H1 (cell line): ENCODE data around the gene KLHL40.

ENCODE experiments used
- CTCF ChIP-seq, 3 experiments: IDR thresholded peaks; 1 replicate in 2 of 3; 2 replicates in 1 of 3; pipeline versions ENCODE4 v1.5.1 to v1.6.1; 2011; ENCODE audit warnings: low read length in 3 of 3, mild to moderate bottlenecking in 3 of 3, inconsistent platforms in 2 of 3, low read depth in 1 of 3, moderate library complexity in 1 of 3; ENCODE audit not compliant: insufficient read depth in 1 of 3; ENCODE audit errors: control extremely low read depth in 1 of 3
- EZH2 ChIP-seq: fragments of 200-600 bp; sonication (generic); IDR thresholded peaks from 2 replicates; pipeline ENCODE4 v1.7.1; 2012; ENCODE audit warnings: low read depth, mild to moderate bottlenecking, moderate library complexity, low read length, inconsistent platforms; ENCODE audit not compliant: severe bottlenecking
- MAX ChIP-seq: IDR thresholded peaks from 2 replicates; pipeline ENCODE4 v1.6.1; 2012; ENCODE audit warnings: inconsistent platforms
- RNF2 ChIP-seq: fragments of 200-900, 300-1000 bp; sonication (generic); IDR thresholded peaks from 2 replicates; pipeline ENCODE4 v1.7.1; 2016; ENCODE audit warnings: borderline replicate concordance, low read depth, mild to moderate bottlenecking, antibody characterized with exemption, low read length; ENCODE audit not compliant: poor library complexity, severe bottlenecking; ENCODE audit errors: missing control alignments

GRCh38 chr3:42697289-42698051 lies 12.1 kb downstream of the KLHL40 start:
- TF ChIP-seq CTCF (IDR thresholded peaks at IDR 0.05; ENCODE audit: control extremely low read depth in 1 of 3, insufficient read depth in 1 of 3, low read depth in 1 of 3, low read length in 3 of 3) (no peak), EZH2 (no peak), MAX (no peak), RNF2 (no peak)
